SK-N-SH (cell line): ENCODE measurements around the gene COCH. TPM values are rescaled to one million over a fixed set of nuclear protein-coding genes. Genes with fewer than 3 reads are reported as not detected.

Experiments used
- CTCF ChIA-PET: fragments of 300-600, 350-600 bp; formaldehyde crosslinking; extraction: SDS; loops from one replicate; lab custom pipeline; 2021; lab: Yijun Ruan, JAX
- POLR2A ChIA-PET: fragments of 350-600 bp; sonication (Branson Sonifier 250); formaldehyde crosslinking; extraction: SDS; loops from one replicate; lab custom pipeline; 2020; ENCODE audit warnings: antibody characterized with exemption, inconsistent platforms; lab: Yijun Ruan, JAX
- DNase-seq: peaks from one replicate; pipeline ENCODE4 v3.0.0; 2012
- H2AFZ ChIP-seq: fragments of 200-600 bp; sonication (generic); 2 replicates; pipeline ENCODE4 v1.8.1; 2016; ENCODE audit warnings: antibody characterized with exemption, mild to moderate bottlenecking, low read depth
- H3F3A ChIP-seq: fragments of 200-600 bp; sonication (generic); replicated peaks from 2 replicates; pipeline ENCODE3; 2016; ENCODE audit warnings: antibody characterized with exemption, mild to moderate bottlenecking; ENCODE audit not compliant: insufficient read depth
- H3K27ac ChIP-seq, 2 experiments: fragments of 200-500 bp in 1 of 2; fragments of 200-600 bp in 1 of 2; sonication (Bioruptor generic) in 1 of 2; sonication (generic), shearing (Covaris generic) in 1 of 2; 2 replicates each; pipeline versions ENCODE4 v1.5.1 to v1.6.1; 2014 to 2016; ENCODE audit warnings: low read depth in 2 of 2, inconsistent platforms in 1 of 2, low read length in 1 of 2, mild to moderate bottlenecking in 1 of 2, mixed read lengths in 1 of 2
- H3K27me3 ChIP-seq: fragments of 200-600 bp; sonication (generic), shearing (Covaris generic); 2 replicates; pipeline ENCODE4 v1.6.1; 2016; ENCODE audit warnings: mixed run types; ENCODE audit not compliant: insufficient read depth
- H3K36me3 ChIP-seq, 2 experiments: fragments of 200-500 bp in 1 of 2; fragments of 200-600 bp in 1 of 2; sonication (Bioruptor generic) in 1 of 2; sonication (generic) in 1 of 2; replicated peaks in 1 of 2; 2 replicates each; pipeline versions ENCODE3 to v1.5.1; 2014 to 2016; ENCODE audit warnings: low read length in 1 of 2, mild to moderate bottlenecking in 1 of 2; ENCODE audit not compliant: insufficient read depth in 2 of 2, control insufficient read depth in 1 of 2
- H3K4me1 ChIP-seq, 2 experiments: fragments of 200-500 bp in 1 of 2; fragments of 200-600 bp in 1 of 2; sonication (Bioruptor generic) in 1 of 2; sonication (generic), shearing (Covaris generic) in 1 of 2; 2 replicates each; pipeline versions ENCODE4 v1.5.1 to v1.6.1; 2014 to 2016; ENCODE audit warnings: low read depth in 1 of 2, low read length in 1 of 2, mixed run types in 1 of 2; ENCODE audit not compliant: insufficient read depth in 2 of 2, control insufficient read depth in 1 of 2
- H3K4me2 ChIP-seq: fragments of 200-600 bp; sonication (generic), shearing (Covaris generic); 2 replicates; pipeline ENCODE4 v1.6.1; 2017; ENCODE audit warnings: mixed run types
- H3K4me3 ChIP-seq, 2 experiments: fragments of 200-500 bp in 1 of 2; fragments of 200-600 bp in 1 of 2; sonication (Bioruptor generic) in 1 of 2; sonication (generic), shearing (Covaris generic) in 1 of 2; 2 replicates each; pipeline versions ENCODE4 v1.5.1 to v1.8.1; 2014 to 2016; ENCODE audit warnings: low read depth in 2 of 2, inconsistent platforms in 1 of 2, low read length in 1 of 2, mild to moderate bottlenecking in 1 of 2, mixed read lengths in 1 of 2, moderate library complexity in 1 of 2
- H3K79me2 ChIP-seq: fragments of 200-600 bp; sonication (generic); 2 replicates; pipeline ENCODE4 v1.8.1; 2017; ENCODE audit warnings: mild to moderate bottlenecking; ENCODE audit not compliant: insufficient read depth
- H3K9ac ChIP-seq: fragments of 200-600 bp; sonication (generic); 2 replicates; pipeline ENCODE4 v1.6.1; 2017; ENCODE audit warnings: mixed run types
- H3K9me2 ChIP-seq: fragments of 200-600 bp; sonication (generic); 2 replicates; pipeline ENCODE4 v1.6.1; 2017; ENCODE audit warnings: mixed run types
- H3K9me3 ChIP-seq: fragments of 200-600 bp; sonication (generic); 2 replicates; pipeline ENCODE4 v1.6.1; 2017; ENCODE audit warnings: mixed run types, mild to moderate bottlenecking, moderate library complexity
- H4K20me1 ChIP-seq: fragments of 200-600 bp; sonication (generic); 2 replicates; pipeline ENCODE4 v1.6.1; 2017; ENCODE audit warnings: mild to moderate bottlenecking, mixed run types; ENCODE audit not compliant: insufficient read depth
- EZH2phosphoT487 ChIP-seq: fragments of 200-600 bp; sonication (generic); IDR thresholded peaks from 2 replicates; pipeline ENCODE4 v1.6.1; 2017; ENCODE audit warnings: low read depth, mixed run types, mild to moderate bottlenecking, antibody characterized with exemption, moderate library complexity, borderline replicate concordance
- FOXJ3 ChIP-seq: sonication (generic); formaldehyde crosslinking; IDR thresholded peaks from 2 replicates; pipeline ENCODE4 v1.5.1; 2020; ENCODE audit warnings: mild to moderate bottlenecking, missing genetic modification reagents
- JUND ChIP-seq: IDR thresholded peaks from 2 replicates; pipeline ENCODE4 v1.4.0; 2012
- MEF2A ChIP-seq: IDR thresholded peaks from 2 replicates; pipeline ENCODE4 v1.4.0; 2012; ENCODE audit warnings: low read depth, borderline replicate concordance
- MXI1 ChIP-seq: IDR thresholded peaks from 2 replicates; pipeline ENCODE4 v1.6.1; 2012; ENCODE audit warnings: mild to moderate bottlenecking, low read depth, low read length, improper control_type of control experiment
- NFIC ChIP-seq: IDR thresholded peaks from 2 replicates; pipeline ENCODE4 v1.4.0; 2012; ENCODE audit warnings: borderline replicate concordance
- NRF1 ChIP-seq: IDR thresholded peaks from 2 replicates; pipeline ENCODE4 v1.6.1; 2012; ENCODE audit warnings: low read depth, mild to moderate bottlenecking, low read length
- RCOR1 ChIP-seq: fragments of 150-350 bp; IDR thresholded peaks from 2 replicates; pipeline ENCODE4 v1.6.1; 2017; ENCODE audit warnings: antibody characterized with exemption, low read length
- RXRA ChIP-seq: IDR thresholded peaks from 2 replicates; pipeline ENCODE4 v1.4.0; 2012; ENCODE audit warnings: low read depth, mild to moderate bottlenecking, borderline replicate concordance
- TAF1 ChIP-seq: IDR thresholded peaks from 2 replicates; pipeline ENCODE4 v1.6.1; 2012; ENCODE audit warnings: low read depth, mild to moderate bottlenecking, low read length, moderate library complexity, borderline replicate concordance
- TCF12 ChIP-seq: IDR thresholded peaks from 2 replicates; pipeline ENCODE4 v1.4.0; 2012
- YY1 ChIP-seq: IDR thresholded peaks from 2 replicates; pipeline ENCODE4 v1.4.0; 2012; ENCODE audit warnings: low read depth, mild to moderate bottlenecking
- WGBS: methylation state at CpG from one replicate; pipeline ENCODE4 v1.1.6; 2017; ENCODE audit warnings: low lambda C conversion rate; 5-methylcytosine and 5-hydroxymethylcytosine counted together
- polyA plus RNA-seq, 3 experiments: library from polyadenylated mRNA; depleted of rRNA; stranded (reverse); fragments of >200 nt; gene quantifications; 2 replicates each; pipeline ENCODE4 v1.2.3, GENCODE V29; 2012
- TF ChIP-seq, protein P1 (sequence below): IDR thresholded peaks from 2 replicates; pipeline ENCODE4 v1.4.0; 2012; ENCODE audit warnings: low read depth, borderline replicate concordance
- TF ChIP-seq, protein P2 (sequence below): IDR thresholded peaks from 2 replicates; pipeline ENCODE4 v1.4.0; 2012; ENCODE audit warnings: low read depth
- TF ChIP-seq, protein P3 (sequence below): IDR thresholded peaks from 2 replicates; pipeline ENCODE4 v1.4.0; 2012; ENCODE audit warnings: low read depth, borderline replicate concordance
- TF ChIP-seq, protein P4 (sequence below): fragments of 200-600 bp; sonication (generic); IDR thresholded peaks from 2 replicates; pipeline ENCODE4 v1.6.1; 2017; ENCODE audit warnings: antibody characterized with exemption, mild to moderate bottlenecking, moderate library complexity

COCH gene
- polyA plus RNA-seq, 1 of the 3 experiments (the other 2 are of a cell fraction): 9.3 TPM

DNA sequence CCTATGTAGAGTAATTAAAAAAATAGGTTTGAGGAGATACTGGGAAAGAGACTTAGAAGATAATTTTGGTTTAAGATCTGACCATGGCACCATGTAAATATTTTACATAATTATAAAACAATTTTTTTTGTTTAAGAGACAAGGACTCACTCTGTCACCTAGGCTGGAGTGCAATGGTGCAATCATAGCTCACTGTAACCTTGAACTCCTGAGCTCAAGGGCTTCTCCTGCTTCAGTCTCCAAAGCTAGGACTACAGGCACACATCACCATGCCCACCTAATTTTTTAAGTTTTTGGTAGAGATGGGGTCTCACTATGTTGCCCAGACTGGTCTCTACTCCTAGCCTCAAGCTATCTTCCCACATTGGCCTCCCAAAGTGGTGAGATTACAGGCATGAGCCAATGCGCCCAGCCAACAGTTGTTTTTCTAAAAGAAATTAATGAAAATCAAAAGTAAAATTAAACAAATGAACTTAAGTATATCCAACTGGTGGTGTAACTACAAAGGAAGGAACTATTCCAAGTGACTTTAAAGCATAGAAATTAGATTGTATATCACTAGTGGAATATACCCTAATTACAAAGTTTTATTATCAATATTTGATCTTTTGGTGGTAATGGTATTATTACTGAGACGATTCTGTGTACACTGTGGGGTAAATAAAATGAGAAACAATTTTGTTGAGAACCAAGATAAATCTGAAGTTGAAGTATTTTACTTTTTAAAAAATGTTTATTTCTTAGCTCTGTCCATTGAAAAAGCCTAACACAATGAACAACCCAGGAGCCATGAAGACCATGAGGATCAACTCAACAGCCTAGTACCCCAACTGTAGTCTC lies 29.1 kb downstream of the COCH start:
- CTCF ChIA-PET: interaction anchor here (0.7 to 2.6 kb wide), 7 partner anchors 12 to 317 kb away, joined by 3 to 11 read pairs (median 3); no protein-coding TSS in a partner anchor
- H3K79me2 ChIP-seq: no peaks in the 10 kb centered on the region; the same call in 1 of the 2 replicates
- no peak for TF ChIP-seq JUND
- TF ChIP-seq NRF1: no peak
- no peak for TF ChIP-seq RXRA
- TF ChIP-seq, protein P1, sequence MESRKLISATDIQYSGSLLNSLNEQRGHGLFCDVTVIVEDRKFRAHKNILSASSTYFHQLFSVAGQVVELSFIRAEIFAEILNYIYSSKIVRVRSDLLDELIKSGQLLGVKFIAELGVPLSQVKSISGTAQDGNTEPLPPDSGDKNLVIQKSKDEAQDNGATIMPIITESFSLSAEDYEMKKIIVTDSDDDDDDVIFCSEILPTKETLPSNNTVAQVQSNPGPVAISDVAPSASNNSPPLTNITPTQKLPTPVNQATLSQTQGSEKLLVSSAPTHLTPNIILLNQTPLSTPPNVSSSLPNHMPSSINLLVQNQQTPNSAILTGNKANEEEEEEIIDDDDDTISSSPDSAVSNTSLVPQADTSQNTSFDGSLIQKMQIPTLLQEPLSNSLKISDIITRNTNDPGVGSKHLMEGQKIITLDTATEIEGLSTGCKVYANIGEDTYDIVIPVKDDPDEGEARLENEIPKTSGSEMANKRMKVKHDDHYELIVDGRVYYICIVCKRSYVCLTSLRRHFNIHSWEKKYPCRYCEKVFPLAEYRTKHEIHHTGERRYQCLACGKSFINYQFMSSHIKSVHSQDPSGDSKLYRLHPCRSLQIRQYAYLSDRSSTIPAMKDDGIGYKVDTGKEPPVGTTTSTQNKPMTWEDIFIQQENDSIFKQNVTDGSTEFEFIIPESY: no peak
- TF ChIP-seq, protein P2, sequence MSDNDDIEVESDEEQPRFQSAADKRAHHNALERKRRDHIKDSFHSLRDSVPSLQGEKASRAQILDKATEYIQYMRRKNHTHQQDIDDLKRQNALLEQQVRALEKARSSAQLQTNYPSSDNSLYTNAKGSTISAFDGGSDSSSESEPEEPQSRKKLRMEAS: no peak
- no peak for TF ChIP-seq NFIC
- TF ChIP-seq TCF12: no peak
- no peak for TF ChIP-seq YY1
- TF ChIP-seq, protein P3, sequence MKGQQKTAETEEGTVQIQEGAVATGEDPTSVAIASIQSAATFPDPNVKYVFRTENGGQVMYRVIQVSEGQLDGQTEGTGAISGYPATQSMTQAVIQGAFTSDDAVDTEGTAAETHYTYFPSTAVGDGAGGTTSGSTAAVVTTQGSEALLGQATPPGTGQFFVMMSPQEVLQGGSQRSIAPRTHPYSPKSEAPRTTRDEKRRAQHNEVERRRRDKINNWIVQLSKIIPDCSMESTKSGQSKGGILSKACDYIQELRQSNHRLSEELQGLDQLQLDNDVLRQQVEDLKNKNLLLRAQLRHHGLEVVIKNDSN: no peak
- no peak for TF ChIP-seq RCOR1
- no peak for TF ChIP-seq EZH2phosphoT487
- no peak for TF ChIP-seq TAF1
- no peak for TF ChIP-seq MEF2A
- TF ChIP-seq FOXJ3 (CRISPR knock-in tag): no peak
- TF ChIP-seq, protein P4, sequence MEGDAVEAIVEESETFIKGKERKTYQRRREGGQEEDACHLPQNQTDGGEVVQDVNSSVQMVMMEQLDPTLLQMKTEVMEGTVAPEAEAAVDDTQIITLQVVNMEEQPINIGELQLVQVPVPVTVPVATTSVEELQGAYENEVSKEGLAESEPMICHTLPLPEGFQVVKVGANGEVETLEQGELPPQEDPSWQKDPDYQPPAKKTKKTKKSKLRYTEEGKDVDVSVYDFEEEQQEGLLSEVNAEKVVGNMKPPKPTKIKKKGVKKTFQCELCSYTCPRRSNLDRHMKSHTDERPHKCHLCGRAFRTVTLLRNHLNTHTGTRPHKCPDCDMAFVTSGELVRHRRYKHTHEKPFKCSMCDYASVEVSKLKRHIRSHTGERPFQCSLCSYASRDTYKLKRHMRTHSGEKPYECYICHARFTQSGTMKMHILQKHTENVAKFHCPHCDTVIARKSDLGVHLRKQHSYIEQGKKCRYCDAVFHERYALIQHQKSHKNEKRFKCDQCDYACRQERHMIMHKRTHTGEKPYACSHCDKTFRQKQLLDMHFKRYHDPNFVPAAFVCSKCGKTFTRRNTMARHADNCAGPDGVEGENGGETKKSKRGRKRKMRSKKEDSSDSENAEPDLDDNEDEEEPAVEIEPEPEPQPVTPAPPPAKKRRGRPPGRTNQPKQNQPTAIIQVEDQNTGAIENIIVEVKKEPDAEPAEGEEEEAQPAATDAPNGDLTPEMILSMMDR: no peak
- TF ChIP-seq MXI1: no peak
- TF ChIP-seq, all 33 proteins: peak for 0
- peaks cover 9% of the 10 kb centered on the region for H3F3A ChIP-seq
- no peaks in the 10 kb centered on the region for H3K4me1 ChIP-seq
- H3K9ac ChIP-seq: no peak overlapping the region
- 98% methylated on average over 2 of the region's 2 CpGs for WGBS
- no peak overlapping the region for H3K4me3 ChIP-seq
- H3K4me2 ChIP-seq: no peak overlapping the region
- H2AFZ ChIP-seq: no peak overlapping the region
- no peaks in the 10 kb centered on the region for H3K9me3 ChIP-seq
- H3K9me2 ChIP-seq: no peaks in the 10 kb centered on the region
- peaks cover 57 to 82% of the 10 kb centered on the region in 2 experiments for H3K36me3 ChIP-seq
- no peak for DNase-seq
- H4K20me1 ChIP-seq: no peaks in the 10 kb centered on the region
- no peaks in the 10 kb centered on the region for H3K27me3 ChIP-seq
- no peak overlapping the region for H3K27ac ChIP-seq
- POLR2A ChIA-PET: no interaction called here
